HepG2 (cell line): ENCODE data around the gene APOA1. TPM values are rescaled to one million over a fixed set of nuclear protein-coding genes. Genes with fewer than 3 reads are reported as not detected.

Experiments used
- ATAC-seq: fragments of 200-7000 bp; cut with Tn5 transposase; 3 replicates; pipeline ENCODE4 v1.9.1; 2020; ENCODE audit warnings: mild to moderate bottlenecking, moderate library complexity
- BruUV-seq: library from RNA; stranded (reverse); fragments of 400-500 nt; replicated peaks from 2 replicates; lab custom pipeline; 2021; lab: Mats Ljungman, UMichigan
- CTCF ChIA-PET: fragments of 300-600 bp; formaldehyde crosslinking; extraction: SDS; loops from one replicate; lab custom pipeline; 2021; ENCODE audit warnings: low total read pairs, inconsistent platforms, low intra/inter-chr PET ratio; lab: Yijun Ruan, JAX
- POLR2A ChIA-PET: fragments of 350-600 bp; sonication (Branson Sonifier 250); formaldehyde crosslinking; loops from one replicate; lab custom pipeline; 2020; ENCODE audit warnings: antibody characterized with exemption, inconsistent platforms; lab: Yijun Ruan, JAX
- DNase-seq: peaks from one replicate; pipeline ENCODE4 v3.0.0-alpha.2; 2015; ENCODE audit warnings: low spot score
- FAIRE-seq: peaks from 3 replicates; lab custom pipeline; 2011; peaks lifted over from hg19 to GRCh38; lab: Jason Lieb, UNC
- H2AFZ ChIP-seq: one replicate; pipeline ENCODE4 v1.6.1; 2011; ENCODE audit warnings: low read length, inconsistent platforms
- H3K27ac ChIP-seq: fragments of 300-600 bp; 3 replicates; pipeline ENCODE4 v1.8.0; 2011; ENCODE audit warnings: mixed run types, mild to moderate bottlenecking, mixed read lengths, low read length, inconsistent platforms; ENCODE audit not compliant: insufficient read depth; ENCODE audit errors: extremely low read length
- H3K27me3 ChIP-seq, 2 experiments: fragments of 200-600 bp in 1 of 2; 2 replicates in 1 of 2; 3 replicates in 1 of 2; pipeline versions ENCODE4 v1.6.0 to v1.8.0; 2011; ENCODE audit warnings: low read length in 2 of 2, mild to moderate bottlenecking in 2 of 2, moderate library complexity in 2 of 2, inconsistent platforms in 1 of 2; ENCODE audit not compliant: insufficient read depth in 2 of 2, control insufficient read depth in 1 of 2
- H3K36me3 ChIP-seq, 2 experiments: fragments of 200-600 bp in 1 of 2; replicated peaks in 1 of 2; 2 replicates in 1 of 2; 3 replicates in 1 of 2; pipeline versions ENCODE4 v1.5.1 to v1.8.0; 2011; ENCODE audit warnings: low read length in 2 of 2, inconsistent platforms in 1 of 2; ENCODE audit not compliant: insufficient read depth in 2 of 2, control insufficient read depth in 1 of 2
- H3K4me1 ChIP-seq: 2 replicates; pipeline ENCODE4 v1.5.1; 2012; ENCODE audit warnings: low read length, inconsistent platforms; ENCODE audit not compliant: insufficient read depth
- H3K4me2 ChIP-seq: 2 replicates; pipeline ENCODE4 v1.6.0; 2011; ENCODE audit warnings: low read depth, low read length, inconsistent platforms
- H3K4me3 ChIP-seq, 3 experiments: fragments of 200-600 bp in 1 of 3; sonication (generic), shearing (Covaris generic) in 1 of 3; replicated peaks in 1 of 3; 2 replicates each; pipeline ENCODE4 v1.5.1; 2011 to 2016; ENCODE audit warnings: low read length in 3 of 3, inconsistent platforms in 2 of 3, low read depth in 2 of 3, mild to moderate bottlenecking in 2 of 3, control low read depth in 1 of 3, mixed read lengths in 1 of 3; ENCODE audit not compliant: insufficient read depth in 1 of 3
- H3K79me2 ChIP-seq: one replicate; pipeline ENCODE4 v1.6.1; 2011; ENCODE audit warnings: low read length, inconsistent platforms; ENCODE audit not compliant: insufficient read depth
- H3K9ac ChIP-seq: 2 replicates; pipeline ENCODE4 v1.6.0; 2011; ENCODE audit warnings: mild to moderate bottlenecking, low read depth, low read length, inconsistent platforms; ENCODE audit not compliant: insufficient read depth
- H3K9me3 ChIP-seq: 2 replicates; pipeline ENCODE4 v1.5.1; 2012; ENCODE audit warnings: mild to moderate bottlenecking, low read length
- H4K20me1 ChIP-seq: 2 replicates; pipeline ENCODE4 v1.6.0; 2011; ENCODE audit warnings: inconsistent platforms, mild to moderate bottlenecking, low read length, moderate library complexity; ENCODE audit not compliant: insufficient read depth
- AGO1 ChIP-seq: fragments of 200-400 bp; formaldehyde crosslinking; IDR thresholded peaks from 2 replicates; pipeline ENCODE4 v1.6.1; 2017; ENCODE audit warnings: mild to moderate bottlenecking, low read depth, low read length, moderate library complexity; ENCODE audit not compliant: poor library complexity, severe bottlenecking
- KDM5A ChIP-seq: fragments of 200-600 bp; sonication (generic); IDR thresholded peaks from 2 replicates; pipeline ENCODE4 v1.7.0; 2018; ENCODE audit warnings: antibody characterized with exemption, mild to moderate bottlenecking, low read length, borderline replicate concordance
- MAZ ChIP-seq, 2 experiments: sonication (generic) in 1 of 2; formaldehyde crosslinking in 1 of 2; IDR thresholded peaks; 2 replicates each; pipeline versions ENCODE4 v1.5.0 to v1.6.1; 2012 to 2020; ENCODE audit warnings: low read depth in 2 of 2, mild to moderate bottlenecking in 2 of 2, borderline replicate concordance in 1 of 2, improper control_type of control experiment in 1 of 2, low read length in 1 of 2, missing genetic modification reagents in 1 of 2, moderate library complexity in 1 of 2
- MTA3 ChIP-seq: sonication (generic); formaldehyde crosslinking; IDR thresholded peaks from 2 replicates; pipeline ENCODE4 v1.4.0; 2020; ENCODE audit warnings: missing genetic modification reagents
- POGZ ChIP-seq: sonication (generic); formaldehyde crosslinking; IDR thresholded peaks from 2 replicates; pipeline ENCODE4 v1.4.0; 2020; ENCODE audit warnings: mild to moderate bottlenecking, missing genetic modification reagents
- ZBTB42 ChIP-seq: sonication (generic); formaldehyde crosslinking; IDR thresholded peaks from 2 replicates; pipeline ENCODE4 v1.5.0; 2020; ENCODE audit warnings: mild to moderate bottlenecking, missing genetic modification reagents
- ZFP37 ChIP-seq: sonication (generic); formaldehyde crosslinking; IDR thresholded peaks from 2 replicates; pipeline ENCODE4 v1.4.0; 2020; ENCODE audit warnings: missing genetic modification reagents, borderline replicate concordance
- ZNF12 ChIP-seq: sonication (generic); formaldehyde crosslinking; IDR thresholded peaks from 2 replicates; pipeline ENCODE4 v1.5.0; 2020; ENCODE audit warnings: missing genetic modification reagents
- ZNF282 ChIP-seq: fragments of 450-650 bp; IDR thresholded peaks from 2 replicates; pipeline ENCODE4 v1.6.1; 2018; ENCODE audit not compliant: partially characterized antibody
- ZNF556 ChIP-seq: sonication (generic); formaldehyde crosslinking; IDR thresholded peaks from 2 replicates; pipeline ENCODE4 v1.4.0; 2020; ENCODE audit warnings: mild to moderate bottlenecking, missing genetic modification reagents, borderline replicate concordance
- WGBS: methylation state at CpG from one replicate; pipeline ENCODE4 v1.1.6; 2017; ENCODE audit warnings: low lambda C conversion rate; 5-methylcytosine and 5-hydroxymethylcytosine counted together
- in situ Hi-C: cut with HindIII; loops from 2 replicates; pipeline ENCODE4 v1.10.0; 2017; ENCODE audit warnings: low pct_unique_long_range_greater_than_20kb; ENCODE audit not compliant: extremely low pct_ligation_motif_present
- intact Hi-C: fragments of 100-400 bp; cut with micrococcal nuclease; formaldehyde crosslinking; loops from one replicate; pipeline ENCODE4 v1.10.0; 2022; ENCODE audit not compliant: unreplicated experiment
- polyA plus RNA-seq, 8 experiments: library from polyadenylated mRNA; depleted of rRNA in 3 of 8; stranded (reverse) in 7 of 8; unstranded in 1 of 8; fragments of >200 nt; fragmentation: Illumina TruSeq in 4 of 8; extraction: Trizol in 4 of 8; gene quantifications; 2 replicates each; pipeline versions ENCODE4 v1.2.1 to v1.2.3, GENCODE V29; 2011 to 2016; ENCODE audit warnings: low read depth in 4 of 8, missing spikeins in 1 of 8, mixed read lengths in 1 of 8; ENCODE audit not compliant: insufficient read depth in 1 of 8
- total RNA-seq, 5 experiments: library from RNA; depleted of rRNA; stranded (reverse); fragments of >200 nt; fragmentation: Illumina TruSeq; extraction: Trizol; gene quantifications; 2 replicates each; pipeline ENCODE4 v1.2.3, GENCODE V29; 2016; ENCODE audit warnings: low read depth in 1 of 5
- TF ChIP-seq, protein P1 (sequence below): sonication (generic); formaldehyde crosslinking; IDR thresholded peaks from 2 replicates; pipeline ENCODE4 v1.8.0; 2022; ENCODE audit warnings: mild to moderate bottlenecking, missing genetic modification reagents
- TF ChIP-seq, protein P2 (sequence below): sonication (generic); formaldehyde crosslinking; IDR thresholded peaks from 2 replicates; pipeline ENCODE4 v1.4.0; 2020; ENCODE audit warnings: missing genetic modification reagents
- TF ChIP-seq, protein P3 (sequence below): sonication (generic); formaldehyde crosslinking; IDR thresholded peaks from 2 replicates; pipeline ENCODE4 v1.5.1; 2020; ENCODE audit warnings: mild to moderate bottlenecking, moderate library complexity, missing genetic modification reagents
- TF ChIP-seq, protein P4 (sequence below): fragments of 450-650 bp; IDR thresholded peaks from 2 replicates; pipeline ENCODE4 v1.6.1; 2017; ENCODE audit warnings: mild to moderate bottlenecking

The APOA1 gene
- total and polyA plus RNA-seq, 2 of the 13 experiments (the other 11 are each of a cell fraction or from before 2014, with no cell fraction given) = 1,973 to 5,485 TPM

DNA sequence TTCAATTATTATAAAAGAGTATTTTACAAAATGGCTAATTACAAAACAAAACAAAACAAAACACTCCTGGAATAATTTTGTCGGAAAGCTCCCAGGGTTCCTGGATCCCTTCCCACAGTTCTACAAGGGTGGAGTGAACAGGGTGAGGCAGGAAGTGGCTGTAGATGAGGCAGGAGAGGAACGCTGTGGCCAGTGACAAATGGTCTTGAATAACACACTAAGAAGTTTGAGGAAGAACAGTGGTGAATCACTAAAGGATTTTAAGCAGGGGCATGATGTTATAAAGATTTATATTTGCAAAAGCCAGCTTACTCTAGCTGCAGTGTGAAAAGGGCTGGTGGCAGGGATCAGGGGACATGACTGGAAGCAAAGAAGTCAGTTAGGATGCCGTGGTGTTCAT lies 33.8 kb upstream of the APOA1 start (continued):
- no peak for TF ChIP-seq MAZ (IDR thresholded peaks at IDR 0.05; ENCODE audit: borderline replicate concordance, low read depth, low read length)
- no peak for TF ChIP-seq MAZ (CRISPR knock-in tag; IDR thresholded peaks at IDR 0.05; ENCODE audit: low read depth)
- TF ChIP-seq ZBTB42 (CRISPR knock-in tag) = no peak
- TF ChIP-seq, protein P1, sequence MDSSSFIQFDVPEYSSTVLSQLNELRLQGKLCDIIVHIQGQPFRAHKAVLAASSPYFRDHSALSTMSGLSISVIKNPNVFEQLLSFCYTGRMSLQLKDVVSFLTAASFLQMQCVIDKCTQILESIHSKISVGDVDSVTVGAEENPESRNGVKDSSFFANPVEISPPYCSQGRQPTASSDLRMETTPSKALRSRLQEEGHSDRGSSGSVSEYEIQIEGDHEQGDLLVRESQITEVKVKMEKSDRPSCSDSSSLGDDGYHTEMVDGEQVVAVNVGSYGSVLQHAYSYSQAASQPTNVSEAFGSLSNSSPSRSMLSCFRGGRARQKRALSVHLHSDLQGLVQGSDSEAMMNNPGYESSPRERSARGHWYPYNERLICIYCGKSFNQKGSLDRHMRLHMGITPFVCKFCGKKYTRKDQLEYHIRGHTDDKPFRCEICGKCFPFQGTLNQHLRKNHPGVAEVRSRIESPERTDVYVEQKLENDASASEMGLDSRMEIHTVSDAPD (CRISPR knock-in tag) = no peak

DNA sequence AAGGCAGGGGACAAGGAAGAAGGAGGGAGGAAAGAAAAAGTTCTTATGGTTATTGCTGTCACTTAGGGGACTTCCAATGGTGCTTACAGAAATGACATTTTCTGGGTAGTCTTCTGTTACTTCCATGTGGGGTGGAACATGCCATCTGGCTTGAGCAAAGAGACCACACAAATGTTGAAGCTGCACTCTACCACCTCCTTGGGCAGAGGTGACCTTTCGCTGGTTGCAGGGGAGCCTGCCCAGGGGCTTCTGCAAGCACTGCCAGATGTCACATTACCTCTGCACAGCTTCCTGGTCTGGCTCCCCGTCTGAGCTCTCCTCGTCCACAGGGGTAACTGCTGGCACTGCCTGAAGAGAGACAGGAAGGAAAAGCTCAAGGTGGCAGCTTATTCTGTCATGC lies 32.6 kb upstream of the APOA1 start:
- TF ChIP-seq MTA3 (CRISPR knock-in tag) (no peak), KDM5A (no peak), ZNF282 (no peak), AGO1 (no peak), ZNF556 (no peak), POGZ (CRISPR knock-in tag) (no peak), ZFP37 (CRISPR knock-in tag) (no peak), ZNF12 (CRISPR knock-in tag) (no peak)
- TF ChIP-seq, protein P2, sequence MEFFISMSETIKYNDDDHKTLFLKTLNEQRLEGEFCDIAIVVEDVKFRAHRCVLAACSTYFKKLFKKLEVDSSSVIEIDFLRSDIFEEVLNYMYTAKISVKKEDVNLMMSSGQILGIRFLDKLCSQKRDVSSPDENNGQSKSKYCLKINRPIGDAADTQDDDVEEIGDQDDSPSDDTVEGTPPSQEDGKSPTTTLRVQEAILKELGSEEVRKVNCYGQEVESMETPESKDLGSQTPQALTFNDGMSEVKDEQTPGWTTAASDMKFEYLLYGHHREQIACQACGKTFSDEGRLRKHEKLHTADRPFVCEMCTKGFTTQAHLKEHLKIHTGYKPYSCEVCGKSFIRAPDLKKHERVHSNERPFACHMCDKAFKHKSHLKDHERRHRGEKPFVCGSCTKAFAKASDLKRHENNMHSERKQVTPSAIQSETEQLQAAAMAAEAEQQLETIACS (CRISPR knock-in tag) = no peak
- TF ChIP-seq, protein P3, sequence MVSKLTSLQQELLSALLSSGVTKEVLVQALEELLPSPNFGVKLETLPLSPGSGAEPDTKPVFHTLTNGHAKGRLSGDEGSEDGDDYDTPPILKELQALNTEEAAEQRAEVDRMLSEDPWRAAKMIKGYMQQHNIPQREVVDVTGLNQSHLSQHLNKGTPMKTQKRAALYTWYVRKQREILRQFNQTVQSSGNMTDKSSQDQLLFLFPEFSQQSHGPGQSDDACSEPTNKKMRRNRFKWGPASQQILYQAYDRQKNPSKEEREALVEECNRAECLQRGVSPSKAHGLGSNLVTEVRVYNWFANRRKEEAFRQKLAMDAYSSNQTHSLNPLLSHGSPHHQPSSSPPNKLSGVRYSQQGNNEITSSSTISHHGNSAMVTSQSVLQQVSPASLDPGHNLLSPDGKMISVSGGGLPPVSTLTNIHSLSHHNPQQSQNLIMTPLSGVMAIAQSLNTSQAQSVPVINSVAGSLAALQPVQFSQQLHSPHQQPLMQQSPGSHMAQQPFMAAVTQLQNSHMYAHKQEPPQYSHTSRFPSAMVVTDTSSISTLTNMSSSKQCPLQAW (CRISPR knock-in tag) = no peak
- TF ChIP-seq, protein P4, sequence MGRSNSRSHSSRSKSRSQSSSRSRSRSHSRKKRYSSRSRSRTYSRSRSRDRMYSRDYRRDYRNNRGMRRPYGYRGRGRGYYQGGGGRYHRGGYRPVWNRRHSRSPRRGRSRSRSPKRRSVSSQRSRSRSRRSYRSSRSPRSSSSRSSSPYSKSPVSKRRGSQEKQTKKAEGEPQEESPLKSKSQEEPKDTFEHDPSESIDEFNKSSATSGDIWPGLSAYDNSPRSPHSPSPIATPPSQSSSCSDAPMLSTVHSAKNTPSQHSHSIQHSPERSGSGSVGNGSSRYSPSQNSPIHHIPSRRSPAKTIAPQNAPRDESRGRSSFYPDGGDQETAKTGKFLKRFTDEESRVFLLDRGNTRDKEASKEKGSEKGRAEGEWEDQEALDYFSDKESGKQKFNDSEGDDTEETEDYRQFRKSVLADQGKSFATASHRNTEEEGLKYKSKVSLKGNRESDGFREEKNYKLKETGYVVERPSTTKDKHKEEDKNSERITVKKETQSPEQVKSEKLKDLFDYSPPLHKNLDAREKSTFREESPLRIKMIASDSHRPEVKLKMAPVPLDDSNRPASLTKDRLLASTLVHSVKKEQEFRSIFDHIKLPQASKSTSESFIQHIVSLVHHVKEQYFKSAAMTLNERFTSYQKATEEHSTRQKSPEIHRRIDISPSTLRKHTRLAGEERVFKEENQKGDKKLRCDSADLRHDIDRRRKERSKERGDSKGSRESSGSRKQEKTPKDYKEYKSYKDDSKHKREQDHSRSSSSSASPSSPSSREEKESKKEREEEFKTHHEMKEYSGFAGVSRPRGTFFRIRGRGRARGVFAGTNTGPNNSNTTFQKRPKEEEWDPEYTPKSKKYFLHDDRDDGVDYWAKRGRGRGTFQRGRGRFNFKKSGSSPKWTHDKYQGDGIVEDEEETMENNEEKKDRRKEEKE = no peak
- TF ChIP-seq, all 625 proteins: peak for 0
- in situ Hi-C loops (loop anchor here (5.0 kb wide), 1 partner anchor 362 kb away; the partner anchor contains the start of genes PCSK7 and RNF214), intact Hi-C loops (no loop called here)
- H3K4me3 ChIP-seq = no peak overlapping the region
- no peaks in the 10 kb centered on the region for H4K20me1 ChIP-seq
- no peak for FAIRE-seq
- POLR2A ChIA-PET = interaction anchor here (0.8 to 1.9 kb wide), 4 partner anchors 33 to 82 kb away, joined by 3 to 21 read pairs (median 4); partner anchors contain the start of genes APOA1, APOA5 and ZPR1
- no peak overlapping the region for H2AFZ ChIP-seq
- H3K27ac ChIP-seq = no peak overlapping the region
- DNase-seq = no peak
- CTCF ChIA-PET = interaction anchor here (1.2 kb wide), 1 partner anchor 236 kb away, joined by 3 read pairs; no protein-coding TSS in a partner anchor
- no peaks in the 10 kb centered on the region for H3K9me3 ChIP-seq
- H3K4me2 ChIP-seq = no peak overlapping the region
- no TSS peak for BruUV-seq
- peaks cover 23 to 87% of the 10 kb centered on the region in 2 experiments for H3K36me3 ChIP-seq
- peaks cover 20% of the 10 kb centered on the region for H3K4me1 ChIP-seq
- H3K79me2 ChIP-seq = no peaks in the 10 kb centered on the region
- peak; percentile 42 for ATAC-seq
- H3K9ac ChIP-seq = no peak overlapping the region
- 100% methylated on average over 2 of the region's 3 CpGs for WGBS
- H3K27me3 ChIP-seq = no peaks in the 10 kb centered on the region
